NOMO-1 (cell line): ENCODE measurements around the gene BTBD9.
"Not testable (repeated sequence)": the region's sequence is repeated elsewhere in the genome, so short reads cannot be mapped to it uniquely, and the experiment has no call there.

ENCODE experiments used
- DNase-seq, 2 experiments: peaks; one replicate each; lab custom pipeline; 2025; ENCODE audit not compliant: unreplicated experiment in 2 of 2; lab: John Stamatoyannopoulos, UW

The BTBD9 gene

GRCh38 chr6:38443352-38444144 is 196.2 kb downstream of the BTBD9 start:
- peak; percentile 52 to 79 for DNase-seq

- DNase-seq, result no peak
Measured at GRCh38 chr6:38438097-38438496, 201.6 kb downstream of the BTBD9 start.

GRCh38 chr6:38436726-38437465 is 202.8 kb downstream of the BTBD9 start:
- DNase-seq, result no peak

- no peak for DNase-seq
Measured at GRCh38 chr6:38435330-38435729, 204.4 kb downstream of the BTBD9 start.

GRCh38 chr6:38434051-38434450 is 205.7 kb downstream of the BTBD9 start:
- DNase-seq, result no peak

GRCh38 chr6:38432479-38432878 is 207.2 kb downstream of the BTBD9 start:
- DNase-seq, result no peak

DNA sequence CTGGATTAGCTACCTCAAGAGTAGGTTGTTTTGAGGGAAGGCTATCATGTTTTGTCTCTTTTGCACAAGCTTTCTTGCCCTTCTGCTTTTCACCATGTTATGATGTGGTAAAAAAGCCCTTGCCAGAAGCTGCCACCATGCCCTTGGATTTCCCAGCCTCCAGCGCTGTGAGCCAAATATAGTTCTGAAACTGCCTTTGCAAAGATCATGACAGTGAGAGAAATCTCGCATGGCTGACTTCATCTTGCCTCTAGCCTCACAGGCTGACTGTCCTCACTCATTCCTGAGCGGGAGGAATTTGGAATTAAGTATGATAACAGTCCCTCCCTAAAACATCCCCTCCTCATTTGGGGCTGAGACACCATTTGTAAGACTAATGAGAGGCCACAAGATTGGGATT is 207.7 kb downstream of the BTBD9 start:
- DNase-seq, result no peak

DNA sequence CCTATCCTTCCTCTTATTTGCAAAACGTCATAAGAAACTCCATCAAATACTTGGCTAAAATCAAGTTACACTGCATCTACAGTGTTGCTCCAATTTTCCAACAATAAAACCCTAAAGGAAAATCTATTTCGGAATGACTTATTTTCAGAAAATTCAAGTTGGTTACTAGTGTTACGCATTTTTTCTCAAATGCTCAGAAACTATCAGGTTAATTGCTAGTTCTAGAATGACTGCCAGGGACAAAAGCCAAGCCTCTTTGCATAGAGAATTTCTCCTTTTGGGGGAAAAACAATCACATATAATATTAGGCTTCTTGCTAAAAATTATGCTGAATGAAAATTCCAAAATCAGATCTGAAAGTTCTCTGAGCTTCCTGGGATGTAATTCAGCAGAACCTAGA is 210.2 kb downstream of the BTBD9 start:
- no peak for DNase-seq

GRCh38 chr6:38427492-38428210 is 212.1 kb downstream of the BTBD9 start:
- no peak for DNase-seq

- not testable (repeated sequence) for DNase-seq
Measured at GRCh38 chr6:38425788-38426488, 213.8 kb downstream of the BTBD9 start.

DNA sequence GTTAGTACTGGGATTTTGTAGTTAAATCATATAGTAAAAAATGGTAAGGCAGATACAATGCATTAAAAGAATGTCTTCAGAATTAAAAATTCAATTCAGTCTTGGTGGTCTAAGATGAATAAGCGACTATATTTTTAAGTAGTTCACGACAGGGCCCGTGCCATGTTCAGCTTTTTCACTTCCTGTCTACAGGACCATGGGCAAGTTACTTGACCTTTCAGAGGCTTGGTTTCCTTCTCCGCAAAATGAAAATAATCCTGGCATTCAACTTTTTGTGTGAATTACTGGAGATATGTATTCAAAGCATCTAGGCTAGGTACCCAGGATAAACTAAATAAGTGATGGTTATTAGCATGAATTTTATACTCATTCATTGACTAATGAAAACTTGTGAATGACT is 216.0 kb downstream of the BTBD9 start:
- DNase-seq, result no peak

DNA sequence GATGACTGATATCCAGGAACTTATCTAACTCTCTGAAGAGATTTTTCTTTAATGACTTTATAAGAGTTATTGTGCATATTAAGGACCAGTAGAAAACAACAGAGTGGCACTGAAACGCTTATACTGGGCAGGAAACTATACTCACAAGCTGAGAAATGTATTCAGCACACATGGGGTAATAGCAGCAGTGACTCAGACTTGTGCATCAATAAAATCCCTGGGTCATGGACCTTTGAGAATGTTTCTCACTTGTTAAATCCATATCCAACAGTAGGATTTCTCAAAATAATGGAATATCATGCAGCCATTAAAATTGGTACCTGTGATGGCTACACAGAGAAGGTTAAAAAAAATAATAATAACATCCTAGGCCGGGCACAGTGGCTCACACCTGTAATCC is 219.5 kb downstream of the BTBD9 start:
- DNase-seq, result no peak

DNA sequence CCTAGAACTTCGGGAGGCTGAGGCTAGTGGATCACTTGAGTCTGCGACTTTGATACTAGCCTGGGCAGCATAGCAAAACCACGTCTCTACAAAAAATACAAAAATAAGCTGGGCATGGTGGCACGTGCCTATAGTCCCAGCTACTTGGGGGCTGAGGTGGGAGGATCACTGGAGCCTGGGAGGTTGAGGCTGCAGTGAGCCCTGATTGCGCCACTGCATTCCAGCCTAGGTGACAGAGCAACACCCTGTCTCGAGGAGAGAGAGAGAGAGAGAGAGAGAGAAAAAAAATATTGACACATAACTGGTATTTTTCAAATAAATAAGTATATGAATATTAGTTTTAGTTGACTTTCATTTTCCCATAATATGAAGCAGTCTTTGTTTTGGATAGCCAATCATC is 222.2 kb downstream of the BTBD9 start:
- DNase-seq, result no peak

- DNase-seq, result no peak
Measured at GRCh38 chr6:38415231-38416005, 224.3 kb downstream of the BTBD9 start.

DNA sequence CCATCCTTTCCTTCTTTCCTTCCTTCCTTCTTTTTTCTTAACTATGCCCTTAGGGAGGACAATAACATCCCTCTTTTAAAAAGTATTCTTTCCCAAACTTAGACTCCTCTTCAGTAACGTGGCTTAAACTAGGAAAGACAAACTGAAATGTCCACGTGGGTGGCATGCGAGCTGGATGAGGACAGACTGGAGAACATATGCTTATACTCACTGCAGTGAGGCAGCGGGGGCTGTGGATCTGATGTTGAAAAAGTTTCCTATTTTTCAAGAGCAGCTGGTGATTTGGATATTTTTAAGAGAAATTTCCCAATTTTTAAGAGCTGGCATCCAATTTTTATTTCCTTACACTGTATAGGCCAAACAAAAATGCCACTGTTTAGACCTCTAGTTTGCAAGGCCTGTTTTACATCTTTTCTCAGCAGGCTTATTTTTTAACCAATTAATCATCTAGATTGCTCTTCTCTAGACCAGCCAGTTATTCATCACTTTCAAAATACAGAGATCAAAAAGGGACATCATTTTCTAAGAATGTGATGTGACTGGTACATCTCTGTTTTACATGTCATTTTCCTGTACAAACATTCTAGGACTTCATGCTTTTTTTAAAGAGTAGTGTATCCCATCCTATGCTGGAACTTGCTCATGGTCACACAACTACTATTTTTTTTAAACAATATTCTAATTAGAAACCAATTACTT is 226.5 kb downstream of the BTBD9 start:
- no peak for DNase-seq

GRCh38 chr6:38407192-38407591 is 232.5 kb downstream of the BTBD9 start:
- peak in 1 of 2 experiments; percentile 32 for DNase-seq

GRCh38 chr6:38406096-38406495 is 233.6 kb downstream of the BTBD9 start:
- DNase-seq, result no peak

- DNase-seq, result no peak
Measured at GRCh38 chr6:38404900-38405556, 234.7 kb downstream of the BTBD9 start.

GRCh38 chr6:38404355-38404754 is 235.4 kb downstream of the BTBD9 start:
- no peak for DNase-seq
